ENCODE data around the gene FAM98B.
"Not testable (repeated sequence)": the region's sequence is repeated elsewhere in the genome, so short reads cannot be mapped to it uniquely, and the experiment has no call there.

FAM98B gene

DNA sequence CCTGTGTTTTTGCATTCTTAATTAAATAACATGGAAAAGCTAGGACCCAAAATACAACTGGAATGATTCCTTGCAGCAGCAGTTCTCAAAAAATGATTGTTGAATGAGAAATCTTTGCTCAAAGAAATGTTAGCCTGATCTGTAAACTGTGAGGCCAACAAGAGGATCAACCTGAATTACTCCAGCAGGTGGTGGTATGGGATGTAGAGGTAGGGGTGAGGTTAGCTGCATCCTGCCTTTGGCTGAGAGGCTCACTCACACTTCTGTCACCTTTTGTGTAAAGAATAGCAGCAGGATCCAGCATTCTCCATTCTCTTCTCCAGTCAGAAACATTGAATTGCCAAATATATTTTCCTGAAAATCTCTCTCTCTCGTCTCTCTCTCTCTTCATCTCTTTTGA, 26.5 kb upstream of the FAM98B start:
- Histone ChIP-seq H3K36me3 (no peaks in the 10 kb centered on the region), H3K4me1 (no peaks in the 10 kb centered on the region), H3K4me2 (no peak overlapping the region), H3K9me3 (replicated peaks in 1 of 11) (peaks cover 0 to 7% (median 0%) of the 10 kb centered on the region in 11 experiments; a peak in 2 of 22 replicates), H3K4me3 (no peak overlapping the region), H3K27me3 (no peaks in the 10 kb centered on the region), H4K20me1 (no peaks in the 10 kb centered on the region), H3K27ac (no peak overlapping the region), H3K9ac (no peak overlapping the region)
- no peak for TF ChIP-seq Cebpa-rat (IDR thresholded peaks at IDR 0.05)

DNA sequence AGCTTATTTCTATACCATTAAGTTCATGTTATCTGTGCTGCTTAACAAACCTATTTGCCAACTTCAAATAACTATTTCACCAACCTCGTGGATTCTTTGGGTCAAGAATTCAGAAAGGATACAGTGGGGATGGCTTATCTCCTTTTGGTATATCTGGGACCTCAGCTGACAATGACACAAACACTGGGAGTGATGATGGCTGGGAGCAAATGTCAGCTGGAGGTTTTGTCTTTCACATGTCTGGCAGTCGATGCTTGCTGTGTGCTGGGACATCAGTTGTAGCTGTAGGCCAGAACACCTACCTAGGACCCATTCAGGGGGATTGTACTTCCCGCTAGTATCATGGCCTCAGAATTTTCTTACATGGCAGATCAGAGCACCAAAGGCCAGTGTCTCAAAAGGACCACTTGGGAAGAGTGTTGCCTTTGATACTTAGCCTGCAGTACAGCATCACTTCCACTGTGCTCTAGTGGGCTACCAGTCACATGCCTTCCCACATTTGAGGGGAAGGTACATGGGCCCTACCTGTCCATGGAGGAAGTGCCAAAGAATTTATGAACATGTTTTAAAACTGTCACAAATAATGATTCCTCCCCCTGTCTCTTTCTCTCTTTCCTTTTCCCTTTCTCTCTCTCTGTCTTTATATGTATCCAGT, 23.7 kb upstream of the FAM98B start:
- H3K27me3 ChIP-seq, result no peaks in the 10 kb centered on the region
- H4K20me1 ChIP-seq, result no peaks in the 10 kb centered on the region
- no peaks in the 10 kb centered on the region; a peak in 1 of 22 replicates for H3K9me3 ChIP-seq (replicated peaks in 1 of 11)
- no peak overlapping the region for H3K4me3 ChIP-seq
- H3K4me1 ChIP-seq, result no peaks in the 10 kb centered on the region
- TF ChIP-seq Cebpa-rat (IDR thresholded peaks at IDR 0.05), result no peak
- H3K36me3 ChIP-seq, result no peaks in the 10 kb centered on the region
- no peak overlapping the region for H3K27ac ChIP-seq
- no peak overlapping the region for H3K4me2 ChIP-seq
- H3K9ac ChIP-seq, result no peak overlapping the region

DNA sequence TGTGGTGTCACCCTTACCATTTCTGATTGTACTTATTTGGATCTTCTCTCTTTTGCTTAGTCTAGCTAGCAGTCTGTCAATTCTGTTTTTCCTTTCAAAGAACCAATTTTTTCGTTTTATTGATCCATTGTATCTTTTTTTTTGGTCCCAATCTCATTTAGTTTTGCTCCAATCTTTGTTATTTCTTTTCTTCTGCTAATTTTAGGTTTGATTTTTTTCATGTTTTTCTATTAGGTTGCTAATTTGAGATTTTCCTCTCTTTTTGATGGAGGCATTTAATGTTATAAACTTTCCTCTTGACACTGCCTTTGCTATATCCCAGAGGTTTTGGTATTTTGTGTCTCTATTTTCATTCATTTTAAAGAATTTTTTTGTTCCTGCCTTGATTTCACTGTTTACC, 16.9 kb upstream of the FAM98B start:
- Histone ChIP-seq H3K4me2 (no peak overlapping the region), H3K4me1 (peaks cover 10 to 28% (median 22%) of the 10 kb centered on the region in 10 experiments), H3K27ac (no peak overlapping the region), H3K27me3 (no peaks in the 10 kb centered on the region), H3K36me3 (no peaks in the 10 kb centered on the region), H4K20me1 (no peaks in the 10 kb centered on the region), H3K9me3 (replicated peaks in 1 of 11) (peaks cover 0 to 12% (median 5%) of the 10 kb centered on the region in 11 experiments; a peak in 12 of 22 replicates), H3K9ac (no peak overlapping the region), H3K4me3 (no peak overlapping the region)
- TF ChIP-seq Cebpa-rat (IDR thresholded peaks at IDR 0.05), result no peak

DNA sequence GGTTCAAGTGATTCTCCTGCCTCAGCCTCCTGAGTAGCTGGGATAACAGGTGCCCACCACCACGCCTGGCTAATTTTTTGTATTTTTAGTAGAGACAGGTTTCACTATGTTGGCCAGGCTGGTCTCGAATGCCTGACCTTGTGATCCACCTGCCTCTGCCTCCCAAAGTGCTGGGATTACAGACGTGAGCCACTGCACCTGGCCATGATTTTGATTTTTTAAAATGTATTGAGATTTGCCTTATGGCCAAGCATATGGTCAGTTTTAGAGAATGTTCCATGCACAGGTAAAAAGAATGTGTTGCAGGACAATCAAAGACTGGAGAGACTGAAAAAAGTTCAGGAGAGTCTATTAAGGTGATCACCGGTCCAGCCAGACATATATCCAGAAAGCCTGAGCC, 16.3 kb upstream of the FAM98B start:
- H3K4me3 ChIP-seq, H3K9ac ChIP-seq, H3K27me3 ChIP-seq, H3K27ac ChIP-seq, H3K36me3 ChIP-seq, H4K20me1 ChIP-seq: not testable (repeated sequence)
- H3K9me3 ChIP-seq (replicated peaks in 1 of 11), result peaks cover 0 to 12% (median 5%) of the 10 kb centered on the region in 11 experiments; a peak in 12 of 22 replicates
- peaks cover 10 to 28% (median 22%) of the 10 kb centered on the region in 10 experiments for H3K4me1 ChIP-seq
- peak overlapping the region in 2 of 11 experiments; percentile 26 to 34; a peak in 3 of 22 replicates for H3K4me2 ChIP-seq

DNA sequence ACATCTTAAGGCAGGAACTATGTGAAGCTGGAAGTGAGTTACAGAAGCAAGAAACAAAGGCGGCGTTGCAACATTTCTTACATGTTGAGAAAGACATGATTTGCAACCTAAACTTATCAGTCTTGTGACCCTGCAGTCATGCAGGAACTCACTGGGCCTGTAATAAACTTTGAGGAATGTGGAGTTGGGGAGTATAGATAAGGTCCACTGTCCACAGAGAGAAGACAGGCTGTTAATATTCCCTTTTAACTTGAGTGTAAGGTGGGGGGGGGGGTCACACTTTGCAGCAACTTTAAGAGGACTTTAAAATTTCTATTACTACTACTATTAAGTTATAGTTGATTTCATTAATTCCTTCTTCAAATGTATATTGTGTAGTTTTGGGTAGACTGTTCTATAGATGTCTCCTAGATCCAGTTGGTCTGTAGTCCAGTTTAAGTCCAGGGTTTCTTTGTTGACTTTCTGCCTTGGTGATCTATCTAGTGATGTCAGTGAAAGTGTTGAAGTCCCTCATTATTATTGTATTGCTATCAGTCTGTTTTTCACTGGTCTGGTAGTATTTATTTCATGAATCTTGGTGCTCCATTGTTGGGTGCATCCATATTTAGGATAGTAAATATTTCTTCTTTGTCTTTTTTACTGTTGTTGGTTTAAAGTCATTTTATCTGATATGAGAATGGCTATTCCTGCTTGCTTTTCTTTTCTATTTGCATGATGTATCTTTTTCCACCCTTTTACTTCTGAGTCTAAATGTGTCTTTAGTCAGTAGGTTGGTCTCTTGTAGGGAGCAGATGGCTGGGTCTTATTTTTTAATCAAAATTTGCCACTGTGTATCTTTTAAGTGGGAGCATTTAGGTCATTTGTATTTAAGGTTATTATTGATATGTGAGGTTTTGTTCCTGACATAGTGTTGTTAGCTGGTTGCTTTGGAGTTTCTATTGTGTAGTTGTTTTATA, 15.6 kb upstream of the FAM98B start:
- H3K27me3 ChIP-seq, result no peaks in the 10 kb centered on the region
- TF ChIP-seq Cebpa-rat (IDR thresholded peaks at IDR 0.05), result no peak
- H3K27ac ChIP-seq, result no peak overlapping the region
- H3K4me1 ChIP-seq, result peaks cover 10 to 28% (median 22%) of the 10 kb centered on the region in 10 experiments
- no peaks in the 10 kb centered on the region for H3K36me3 ChIP-seq
- no peak overlapping the region for H3K4me3 ChIP-seq
- peaks cover 0 to 12% (median 5%) of the 10 kb centered on the region in 11 experiments; a peak in 12 of 22 replicates for H3K9me3 ChIP-seq (replicated peaks in 1 of 11)
- H4K20me1 ChIP-seq, result no peaks in the 10 kb centered on the region
- H3K4me2 ChIP-seq, result peak overlapping the region in 2 of 11 experiments; percentile 26 to 34; a peak in 3 of 22 replicates
- H3K9ac ChIP-seq, result no peak overlapping the region

DNA sequence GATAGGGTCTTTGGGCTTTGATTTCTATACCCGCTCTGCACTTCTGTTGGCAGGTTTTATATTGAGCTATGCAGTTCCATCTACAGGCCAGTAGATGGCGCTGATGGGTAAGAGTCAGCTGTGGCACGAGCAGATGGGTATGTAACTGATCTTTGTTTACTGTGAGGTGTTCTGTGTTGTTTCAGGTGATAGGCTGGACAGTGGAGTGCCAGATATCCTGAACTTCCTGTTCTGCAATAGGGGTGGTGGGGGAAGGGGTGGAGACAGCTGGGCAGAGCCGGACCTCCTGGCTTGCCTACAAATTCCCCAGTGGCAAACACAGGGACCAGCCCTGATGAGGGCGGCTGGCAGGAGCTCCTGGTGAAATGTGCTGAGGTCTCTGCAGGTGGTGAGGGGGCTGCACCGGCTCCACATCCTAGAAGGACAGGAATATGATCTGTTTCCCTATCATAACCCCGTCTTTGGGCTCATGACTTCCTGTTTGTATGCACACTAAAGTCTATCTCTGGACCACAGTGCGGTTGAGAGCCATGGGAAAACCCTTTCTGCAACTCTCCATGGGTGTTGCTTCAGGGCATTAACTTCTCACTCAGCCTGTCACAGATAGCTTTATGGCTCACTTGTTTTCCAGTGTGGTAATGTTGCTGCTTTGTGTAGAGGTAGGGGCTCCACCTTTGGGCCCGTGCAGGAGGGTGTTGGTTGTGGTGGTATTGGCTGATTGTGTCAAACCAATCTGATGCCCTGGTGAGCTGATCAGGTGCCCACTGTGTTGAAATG, 13.4 kb upstream of the FAM98B start:
- H3K27me3 ChIP-seq, result no peaks in the 10 kb centered on the region
- no peaks in the 10 kb centered on the region for H4K20me1 ChIP-seq
- TF ChIP-seq Cebpa-rat (IDR thresholded peaks at IDR 0.05), result peak in 5 of 11 experiments; percentile 44 to 79 (median 55); a peak in 9 of 22 replicates
- peaks cover 10 to 28% (median 22%) of the 10 kb centered on the region in 10 experiments for H3K4me1 ChIP-seq
- peak overlapping the region; percentile 57 to 81 (median 68) for H3K4me2 ChIP-seq
- H3K9me3 ChIP-seq (replicated peaks in 1 of 11), result peaks cover 0 to 12% (median 5%) of the 10 kb centered on the region in 11 experiments; a peak in 12 of 22 replicates
- peak overlapping the region in 1 of 10 experiments; percentile 6; a peak in 1 of 20 replicates for H3K4me3 ChIP-seq
- peak overlapping the region in 9 of 11 experiments; percentile 16 to 75 (median 46); a peak in 15 of 22 replicates for H3K27ac ChIP-seq
- H3K9ac ChIP-seq, result peak overlapping the region in 6 of 11 experiments; percentile 0 to 48 (median 27); a peak in 5 of 22 replicates
- H3K36me3 ChIP-seq, result no peaks in the 10 kb centered on the region

DNA sequence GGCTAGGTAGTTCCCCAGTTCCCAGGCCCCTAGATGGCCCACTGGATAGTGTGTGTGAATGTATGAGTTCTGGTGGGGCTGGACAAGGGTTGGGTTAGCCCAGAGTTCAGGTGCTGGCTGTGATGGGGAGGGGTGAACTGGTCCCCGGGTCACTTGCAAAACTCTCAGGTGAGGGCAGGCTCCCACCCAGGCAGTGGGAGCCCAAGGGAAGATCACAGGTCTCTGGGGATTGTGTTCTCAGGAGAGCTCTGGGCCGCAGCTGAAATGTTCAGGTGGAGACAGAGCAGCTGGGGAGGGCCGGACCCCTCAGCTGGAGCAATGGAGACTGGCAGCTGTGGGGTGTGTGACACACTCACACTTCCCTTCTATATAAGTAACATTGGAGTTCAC, 12.8 kb upstream of the FAM98B start:
- Histone ChIP-seq H3K9me3 (replicated peaks in 1 of 11) (peaks cover 0 to 12% (median 5%) of the 10 kb centered on the region in 11 experiments; a peak in 12 of 22 replicates), H3K36me3 (no peaks in the 10 kb centered on the region), H4K20me1 (no peaks in the 10 kb centered on the region), H3K4me1 (peaks cover 10 to 28% (median 22%) of the 10 kb centered on the region in 10 experiments), H3K27ac (peak overlapping the region in 9 of 11 experiments; percentile 6 to 75 (median 37); a peak in 14 of 22 replicates), H3K4me3 (no peak overlapping the region), H3K4me2 (peak overlapping the region; percentile 57 to 81 (median 68)), H3K9ac (peak overlapping the region in 4 of 11 experiments; percentile 0 to 48 (median 36); a peak in 3 of 22 replicates), H3K27me3 (no peaks in the 10 kb centered on the region)
- no peak for TF ChIP-seq Cebpa-rat (IDR thresholded peaks at IDR 0.05)

DNA sequence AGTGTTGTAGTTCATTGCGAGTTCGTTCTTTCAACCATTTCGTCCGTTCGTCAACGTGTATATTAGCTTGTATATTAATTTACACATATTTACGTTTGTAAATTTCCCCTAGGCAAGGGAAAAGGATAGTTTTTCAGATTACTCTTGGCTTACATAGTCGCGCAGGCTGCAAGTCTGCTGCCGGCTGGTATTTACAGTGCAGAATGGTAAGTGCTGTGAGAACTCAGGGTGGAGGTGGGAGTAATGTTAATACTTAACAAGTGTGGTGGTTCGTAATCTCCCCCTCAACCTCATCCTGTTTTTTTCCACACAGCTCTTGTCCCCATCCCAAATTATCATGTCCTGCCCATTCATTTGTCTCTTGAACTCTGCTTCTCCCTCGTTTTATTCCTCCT, 766 bp downstream of the FAM98B start:
- TF ChIP-seq Cebpa-rat (IDR thresholded peaks at IDR 0.05), result no peak
- Histone ChIP-seq H3K4me1 (peaks cover 14 to 25% (median 19%) of the 10 kb centered on the region in 10 experiments), H3K9ac (peak overlapping the region; percentile 86 to 97 (median 93)), H3K27me3 (no peaks in the 10 kb centered on the region; a peak in 1 of 22 replicates), H4K20me1 (peaks cover 3 to 54% (median 27%) of the 10 kb centered on the region in 11 experiments; a peak in 17 of 22 replicates), H3K9me3 (replicated peaks in 1 of 11) (no peaks in the 10 kb centered on the region), H3K4me3 (peak overlapping the region; percentile 69 to 92 (median 88)), H3K27ac (peak overlapping the region; percentile 67 to 95 (median 91)), H3K4me2 (peak overlapping the region; percentile 77 to 98 (median 94)), H3K36me3 (peaks cover 0 to 33% (median 18%) of the 10 kb centered on the region in 11 experiments; a peak in 19 of 22 replicates)

Data from BLaER1 treated with 17β-estradiol and CSF1 and Interleukin-3, amounts not matched to agents 10 nM and 100 nM (cell line).